GM23248 (cell line): ENCODE data around the gene AMFR.

Experiments used
- EZH2 ChIP-seq: fragments of 200-600 bp; sonication (generic); IDR thresholded peaks from 2 replicates; pipeline ENCODE4 v1.6.1; 2018; ENCODE audit warnings: antibody characterized with exemption, mild to moderate bottlenecking; ENCODE audit not compliant: insufficient read depth, poor library complexity, severe bottlenecking
- EZH2phosphoT487 ChIP-seq: fragments of 200-600 bp; sonication (generic); IDR thresholded peaks from 2 replicates; pipeline ENCODE4 v1.6.1; 2018; ENCODE audit warnings: antibody characterized with exemption, moderate library complexity, mild to moderate bottlenecking, low read depth; ENCODE audit not compliant: insufficient read depth

GRCh38 chr16:56399486-56399885, 25.9 kb downstream of the AMFR start:
- TF ChIP-seq EZH2phosphoT487 (no peak), EZH2 (no peak)
